Left ventricle myocardium inferior (tissue), 1 donor: ENCODE results near the gene CPSF7. TPM values are rescaled to one million over a fixed set of nuclear protein-coding genes. Genes with fewer than 3 reads are reported as not detected.

Experiments used
- DNase-seq: peaks from one replicate; pipeline ENCODE4 v3.0.0-alpha.2; 2020
- H3K27ac ChIP-seq: fragments of 200-600 bp; replicated peaks from 2 replicates; pipeline ENCODE4 v1.8.0; 2021
- H3K27me3 ChIP-seq: fragments of 200-600 bp; 2 replicates; pipeline ENCODE4 v1.8.0; 2021; ENCODE audit warnings: low read depth
- H3K36me3 ChIP-seq: fragments of 200-600 bp; 2 replicates; pipeline ENCODE4 v1.8.0; 2021
- H3K4me1 ChIP-seq: fragments of 200-600 bp; 2 replicates; pipeline ENCODE4 v1.8.0; 2021
- H3K4me3 ChIP-seq: fragments of 200-600 bp; 2 replicates; pipeline ENCODE4 v1.8.0; 2021; ENCODE audit warnings: mild to moderate bottlenecking, moderate library complexity
- H3K9me3 ChIP-seq: fragments of 200-600 bp; replicated peaks from 2 replicates; pipeline ENCODE4 v1.8.0; 2021
- intact Hi-C: fragments of 100-400 bp; cut with micrococcal nuclease; formaldehyde crosslinking; loops from one replicate; pipeline ENCODE4 v1.11.0; 2022
- total RNA-seq: library from RNA; stranded (reverse); fragmentation: NEBNext Ultra II Directional; extraction: Animal tissue kit (Norgen Biotek cat#: 25700); gene quantifications from one replicate; pipeline ENCODE4 v1.2.1, GENCODE V29; 2021
- TF ChIP-seq, protein P1 (sequence below): fragments of 200-600 bp; IDR thresholded peaks from 2 replicates; pipeline ENCODE4 v1.8.0; 2021; ENCODE audit warnings: antibody characterized with exemption, mild to moderate bottlenecking, borderline replicate concordance
- donor health status: DM: no; HTN: yes; CAD: no; lungs with severe emphysema.

The CPSF7 gene
- total RNA-seq, 1 donor from 2014 or later: 39.9 TPM

DNA sequence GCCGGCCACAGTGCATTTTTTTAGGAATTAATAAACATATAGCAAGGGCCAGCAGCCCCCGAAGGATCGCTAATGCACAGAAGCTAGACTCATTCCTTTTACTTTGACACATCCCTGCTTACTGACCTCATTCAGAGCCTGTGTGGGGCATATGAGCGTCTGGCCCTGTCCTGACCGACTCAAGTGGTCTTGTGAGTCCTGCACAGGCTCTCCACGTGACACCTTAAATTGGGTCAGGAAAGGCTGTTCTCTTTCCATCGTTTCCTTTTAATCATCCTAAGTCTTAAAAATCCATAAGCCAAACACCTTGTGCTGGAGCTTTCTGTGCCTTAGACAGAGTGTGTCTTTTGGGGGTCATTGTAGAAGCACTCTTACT lies 18.8 kb upstream of the CPSF7 start:
- intact Hi-C loops: loop anchor here (10.0 kb wide), 1 partner anchor 66 kb away; no protein-coding TSS in a partner anchor
- peak overlapping the region; percentile 15 for H3K4me3 ChIP-seq

DNA sequence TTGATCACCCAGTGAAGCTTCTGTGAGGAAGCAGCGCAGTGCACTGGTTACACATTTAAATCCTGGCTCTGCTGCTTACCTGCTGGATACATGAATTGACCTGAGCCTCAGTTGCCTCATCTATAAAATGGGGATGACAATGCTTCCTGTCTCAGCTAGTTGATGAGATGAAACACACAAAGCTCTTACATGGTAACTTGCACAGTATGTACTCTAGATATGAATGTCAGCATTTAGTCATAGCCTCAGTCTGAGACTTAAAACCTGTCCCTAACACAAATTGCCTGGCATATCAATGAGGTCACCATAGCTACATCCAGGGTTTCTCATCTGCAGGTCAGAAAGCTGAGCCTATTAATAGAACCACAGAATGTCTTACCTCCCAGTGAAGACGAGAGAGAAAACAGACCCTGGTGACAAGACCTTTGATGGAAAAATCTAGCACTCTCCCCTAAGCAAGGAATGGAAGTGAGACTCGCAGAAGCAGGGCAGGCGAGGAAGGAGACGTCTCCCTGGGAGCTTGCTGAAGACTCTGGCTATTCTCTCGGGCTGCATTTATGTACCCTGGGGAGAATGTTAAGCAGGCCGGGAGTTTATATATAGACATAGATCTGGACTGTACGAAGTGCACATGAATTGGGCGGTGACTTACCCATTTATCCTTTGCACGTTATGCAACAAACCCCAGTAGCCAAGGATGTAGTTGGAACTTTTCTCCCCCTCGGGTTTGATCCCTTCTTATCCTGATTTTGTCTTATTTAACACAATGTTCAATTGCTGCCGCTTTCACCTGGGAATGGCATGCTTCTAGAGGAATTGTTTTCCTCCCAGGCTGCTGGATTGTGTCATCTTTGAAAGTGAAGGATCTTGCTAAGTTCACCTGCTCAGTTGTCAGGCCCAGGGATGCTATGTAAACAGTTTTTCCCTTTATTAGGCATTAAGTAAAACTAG lies 18.1 kb upstream of the CPSF7 start:
- no peaks in the 10 kb centered on the region for H3K9me3 ChIP-seq
- intact Hi-C loops: loop anchor here (10.0 kb wide), 1 partner anchor 67 kb away; no protein-coding TSS in a partner anchor
- peaks cover 49% of the 10 kb centered on the region for H3K36me3 ChIP-seq
- peaks cover 63% of the 10 kb centered on the region for H3K4me1 ChIP-seq
- H3K4me3 ChIP-seq: peak overlapping the region; percentile 15
- H3K27ac ChIP-seq: peak overlapping the region; percentile 89
- H3K27me3 ChIP-seq: no peaks in the 10 kb centered on the region
- TF ChIP-seq, protein P1, sequence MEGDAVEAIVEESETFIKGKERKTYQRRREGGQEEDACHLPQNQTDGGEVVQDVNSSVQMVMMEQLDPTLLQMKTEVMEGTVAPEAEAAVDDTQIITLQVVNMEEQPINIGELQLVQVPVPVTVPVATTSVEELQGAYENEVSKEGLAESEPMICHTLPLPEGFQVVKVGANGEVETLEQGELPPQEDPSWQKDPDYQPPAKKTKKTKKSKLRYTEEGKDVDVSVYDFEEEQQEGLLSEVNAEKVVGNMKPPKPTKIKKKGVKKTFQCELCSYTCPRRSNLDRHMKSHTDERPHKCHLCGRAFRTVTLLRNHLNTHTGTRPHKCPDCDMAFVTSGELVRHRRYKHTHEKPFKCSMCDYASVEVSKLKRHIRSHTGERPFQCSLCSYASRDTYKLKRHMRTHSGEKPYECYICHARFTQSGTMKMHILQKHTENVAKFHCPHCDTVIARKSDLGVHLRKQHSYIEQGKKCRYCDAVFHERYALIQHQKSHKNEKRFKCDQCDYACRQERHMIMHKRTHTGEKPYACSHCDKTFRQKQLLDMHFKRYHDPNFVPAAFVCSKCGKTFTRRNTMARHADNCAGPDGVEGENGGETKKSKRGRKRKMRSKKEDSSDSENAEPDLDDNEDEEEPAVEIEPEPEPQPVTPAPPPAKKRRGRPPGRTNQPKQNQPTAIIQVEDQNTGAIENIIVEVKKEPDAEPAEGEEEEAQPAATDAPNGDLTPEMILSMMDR: no peak
- no peak for DNase-seq

More for the DNA sequence above, 18.8 kb upstream of the CPSF7 start:
- TF ChIP-seq, protein P1: no peak
- DNase-seq: no peak
- Histone ChIP-seq H3K27ac (peak overlapping the region; percentile 89), H3K27me3 (no peaks in the 10 kb centered on the region), H3K9me3 (no peaks in the 10 kb centered on the region), H3K36me3 (peaks cover 43% of the 10 kb centered on the region), H3K4me1 (peaks cover 66% of the 10 kb centered on the region)

DNA sequence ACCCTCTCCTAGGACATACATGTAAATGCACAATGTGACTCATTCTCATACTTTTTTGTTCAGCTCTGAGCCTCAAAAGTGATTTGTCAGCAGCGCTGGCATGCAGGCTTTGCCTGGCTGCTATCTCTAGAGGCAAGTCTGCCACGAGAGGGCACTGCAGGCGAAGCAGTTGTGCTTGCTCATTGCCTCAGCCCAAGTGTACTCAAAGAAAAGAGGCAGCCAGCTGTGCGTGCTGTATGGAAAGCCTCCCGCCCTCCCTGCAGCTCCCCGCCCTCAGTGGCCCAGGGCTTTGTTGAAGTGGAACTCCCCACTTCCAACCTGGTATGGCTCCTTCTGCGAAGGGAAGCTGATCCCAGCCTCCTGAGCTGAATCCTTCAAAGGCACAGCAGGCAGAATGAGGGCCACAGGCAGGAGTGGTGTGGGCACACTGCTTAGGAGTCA lies 16.5 kb upstream of the CPSF7 start:
- peaks cover 48% of the 10 kb centered on the region for H3K36me3 ChIP-seq
- peaks cover 63% of the 10 kb centered on the region for H3K4me1 ChIP-seq
- peak overlapping the region; percentile 89 for H3K27ac ChIP-seq
- no peaks in the 10 kb centered on the region for H3K27me3 ChIP-seq
- DNase-seq: peak; percentile 91
- TF ChIP-seq, protein P1: peak; percentile 89
- intact Hi-C loops: loop anchor here (10.0 kb wide), 1 partner anchor 69 kb away; no protein-coding TSS in a partner anchor
- H3K4me3 ChIP-seq: no peak overlapping the region
- no peaks in the 10 kb centered on the region for H3K9me3 ChIP-seq

DNA sequence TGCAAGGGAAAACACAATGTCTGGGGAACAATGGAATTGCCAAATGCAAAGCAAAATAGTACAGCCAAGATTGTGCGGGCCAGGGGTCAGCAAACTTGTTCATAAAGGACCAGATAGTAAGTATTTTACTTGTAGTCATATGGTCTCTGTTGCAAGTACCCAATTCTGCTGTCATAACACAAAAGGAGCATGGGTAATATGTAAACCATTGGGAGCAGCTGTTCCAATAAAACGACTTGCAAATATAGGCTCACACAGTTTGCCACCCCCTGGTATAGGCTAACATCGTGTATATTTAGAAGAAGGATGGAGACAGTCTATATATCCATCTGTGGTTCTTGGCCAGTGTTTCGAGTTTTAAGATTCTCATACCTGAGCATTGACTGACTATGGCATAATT lies 15.7 kb upstream of the CPSF7 start:
- no peak for DNase-seq
- intact Hi-C loops: loop anchor here (10.0 kb wide), 1 partner anchor 69 kb away; no protein-coding TSS in a partner anchor
- H3K36me3 ChIP-seq: peaks cover 48% of the 10 kb centered on the region
- H3K4me1 ChIP-seq: peaks cover 63% of the 10 kb centered on the region
- H3K9me3 ChIP-seq: no peaks in the 10 kb centered on the region
- peak overlapping the region; percentile 89 for H3K27ac ChIP-seq
- TF ChIP-seq, protein P1: no peak
- no peaks in the 10 kb centered on the region for H3K27me3 ChIP-seq
- no peak overlapping the region for H3K4me3 ChIP-seq

GRCh38 chr11:61442616-61443015 lies 12.8 kb upstream of the CPSF7 start:
- Histone ChIP-seq H3K27me3 (no peaks in the 10 kb centered on the region), H3K4me1 (peaks cover 37% of the 10 kb centered on the region), H3K9me3 (no peaks in the 10 kb centered on the region), H3K36me3 (peaks cover 71% of the 10 kb centered on the region), H3K27ac (no peak overlapping the region), H3K4me3 (no peak overlapping the region)
- intact Hi-C loops: loop anchor here (10.0 kb wide), 1 partner anchor 72 kb away; no protein-coding TSS in a partner anchor
- no peak for DNase-seq
- TF ChIP-seq, protein P1: no peak
